ENCODE results near the gene XPNPEP1.
"Not testable (repeated sequence)": the region's sequence is repeated elsewhere in the genome, so short reads cannot be mapped to it uniquely, and the experiment has no call there.

XPNPEP1 gene

DNA sequence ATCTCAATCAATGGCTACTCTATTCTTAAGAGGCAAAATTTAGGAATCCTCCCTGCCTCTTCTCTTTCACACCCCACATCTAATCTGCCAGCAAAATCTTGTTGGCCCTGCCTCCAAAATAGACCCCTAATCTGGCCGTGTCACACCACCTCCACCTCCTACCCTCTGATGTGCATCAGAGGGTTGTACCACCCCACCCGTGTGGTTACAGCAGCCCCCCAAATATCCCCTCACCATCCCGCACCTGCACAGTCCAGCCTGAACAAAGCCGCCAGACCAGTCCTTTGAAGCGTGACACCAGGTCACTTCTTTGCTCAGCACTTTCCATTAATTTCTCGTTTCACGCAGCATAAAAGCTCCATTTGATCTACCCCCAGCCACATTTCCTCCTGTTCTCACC lies 776 bp upstream of the XPNPEP1 start:
- DNase-seq (ENCODE audit: low read depth), result no peak

DNA sequence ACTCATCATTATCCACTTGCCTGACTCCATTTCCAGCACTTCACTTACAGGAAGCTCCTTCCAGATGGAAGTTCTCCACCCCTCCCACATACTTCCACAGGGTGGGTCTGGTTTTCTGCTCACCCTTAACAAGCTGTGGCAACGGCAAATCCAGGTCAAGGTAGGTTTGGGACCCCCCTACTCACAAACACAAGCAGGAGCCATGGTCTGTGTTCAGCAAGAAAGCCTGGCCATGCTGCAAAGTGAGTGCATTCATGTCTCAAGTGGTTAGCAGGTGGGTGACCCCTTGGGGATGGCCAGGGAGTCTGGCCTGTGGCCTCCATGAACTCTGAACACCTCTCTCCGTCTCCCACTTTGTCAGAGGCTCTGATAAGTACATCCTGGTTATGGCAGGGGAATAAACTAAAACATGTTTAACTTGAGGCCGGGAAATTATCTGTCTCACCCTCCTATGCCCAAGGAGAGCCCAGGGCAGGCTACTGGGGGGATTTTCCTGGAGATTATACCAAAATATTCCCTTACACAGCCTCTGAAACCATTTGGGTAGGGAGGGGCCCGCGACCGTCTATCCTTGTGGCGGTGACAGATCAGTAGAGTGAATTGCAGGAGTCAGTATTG lies 844 bp downstream of the XPNPEP1 start:
- DNase-seq (ENCODE audit: low read depth), result no peak

DNA sequence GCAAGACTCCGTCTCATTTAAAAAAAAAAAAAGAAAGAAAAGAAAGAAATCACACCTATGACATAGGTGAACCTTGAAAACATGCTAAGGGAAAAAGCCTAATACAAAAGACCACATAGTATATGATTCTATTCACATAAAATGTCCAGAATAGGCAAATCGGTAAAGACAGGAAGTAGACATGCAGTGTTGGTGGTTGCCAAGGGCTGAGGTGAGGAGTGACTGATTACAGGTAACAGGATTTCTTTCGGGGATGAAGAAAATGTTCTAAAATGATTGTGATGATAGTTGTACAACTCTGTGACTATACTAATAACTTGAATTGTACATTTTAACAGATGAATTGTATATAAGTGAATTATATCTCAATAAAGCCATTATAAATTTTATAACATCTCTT lies 3.3 kb downstream of the XPNPEP1 start:
- DNase-seq (ENCODE audit: low read depth), result no peak

DNA sequence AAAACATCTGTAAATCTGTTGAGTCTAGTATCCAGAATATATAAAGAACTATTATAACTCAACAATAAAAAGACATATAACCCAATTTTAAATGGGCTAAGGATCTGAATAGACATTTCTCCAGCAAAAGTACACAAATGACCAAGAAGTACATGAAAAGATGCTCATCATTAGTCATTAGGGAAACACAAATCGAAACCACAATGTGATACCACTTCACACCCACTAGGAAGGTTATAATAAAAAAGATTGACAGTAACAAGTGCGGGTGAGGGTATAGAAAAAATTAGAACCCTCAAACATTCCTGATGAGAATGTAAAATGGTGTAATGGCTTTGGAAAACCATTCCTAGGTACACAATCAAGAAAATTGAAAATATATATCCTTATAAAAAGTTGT lies 4.1 kb downstream of the XPNPEP1 start:
- DNase-seq (ENCODE audit: low read depth), result no peak

DNA sequence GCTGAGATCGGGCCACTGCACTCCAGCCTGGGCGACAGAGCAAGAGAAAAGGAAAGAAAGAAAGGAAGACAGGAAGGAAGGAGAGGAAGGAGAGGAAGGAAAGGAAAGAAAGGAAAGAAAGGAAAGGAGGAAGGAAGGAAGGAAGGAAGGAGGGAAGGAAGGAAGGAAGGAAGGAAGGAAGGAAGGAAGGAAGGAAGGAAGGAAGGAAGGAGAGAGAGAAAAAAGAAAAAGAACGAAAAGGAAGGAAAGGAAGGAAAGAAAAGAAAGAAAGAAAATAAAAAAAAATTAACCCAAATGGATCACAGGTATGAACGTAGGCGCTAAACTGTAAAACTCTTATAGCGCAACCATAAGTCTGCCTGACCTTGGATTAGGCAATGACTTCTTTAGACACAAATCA lies 4.6 kb downstream of the XPNPEP1 start:
- not testable (repeated sequence) for DNase-seq (ENCODE audit: low read depth)

DNA sequence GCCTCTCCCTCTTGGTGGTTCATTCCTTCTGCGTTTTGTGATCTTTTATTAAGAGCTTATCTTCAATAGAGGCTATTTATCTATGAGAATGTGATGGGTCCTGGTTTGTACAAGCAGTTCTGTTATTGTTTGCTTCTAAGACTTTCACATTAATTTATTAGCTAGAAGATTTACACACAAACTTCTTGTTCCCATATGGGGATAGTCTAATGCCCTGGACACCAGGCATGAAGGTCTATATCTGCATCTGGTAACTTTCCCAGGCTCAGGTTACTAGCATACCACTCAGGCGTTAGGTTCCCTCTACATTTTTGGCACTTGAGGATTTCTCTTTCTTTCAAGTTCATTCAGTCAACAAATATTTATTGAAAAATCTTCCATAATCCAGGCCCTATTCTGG lies 7.7 kb downstream of the XPNPEP1 start:
- no peak for DNase-seq (ENCODE audit: low read depth)

DNA sequence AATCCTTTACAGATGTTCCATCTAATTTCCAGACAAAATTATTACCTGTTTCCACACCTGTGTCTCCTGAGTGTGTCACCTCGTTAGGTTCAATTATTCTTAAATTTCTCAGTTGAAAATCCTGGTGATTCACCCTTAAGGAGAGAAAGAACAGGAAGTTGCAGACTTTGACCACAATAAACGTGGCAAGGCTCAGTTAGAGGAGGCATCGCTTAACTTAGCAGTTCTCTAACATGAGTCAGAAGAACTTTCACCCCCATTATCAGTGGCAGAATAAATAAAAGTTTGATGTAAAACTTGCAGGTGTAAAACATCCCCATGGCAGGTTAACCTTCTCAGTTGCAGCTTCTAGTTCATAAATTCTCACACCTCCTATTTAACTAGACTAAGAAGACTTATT lies 8.3 kb downstream of the XPNPEP1 start:
- no peak for DNase-seq (ENCODE audit: low read depth)

DNA sequence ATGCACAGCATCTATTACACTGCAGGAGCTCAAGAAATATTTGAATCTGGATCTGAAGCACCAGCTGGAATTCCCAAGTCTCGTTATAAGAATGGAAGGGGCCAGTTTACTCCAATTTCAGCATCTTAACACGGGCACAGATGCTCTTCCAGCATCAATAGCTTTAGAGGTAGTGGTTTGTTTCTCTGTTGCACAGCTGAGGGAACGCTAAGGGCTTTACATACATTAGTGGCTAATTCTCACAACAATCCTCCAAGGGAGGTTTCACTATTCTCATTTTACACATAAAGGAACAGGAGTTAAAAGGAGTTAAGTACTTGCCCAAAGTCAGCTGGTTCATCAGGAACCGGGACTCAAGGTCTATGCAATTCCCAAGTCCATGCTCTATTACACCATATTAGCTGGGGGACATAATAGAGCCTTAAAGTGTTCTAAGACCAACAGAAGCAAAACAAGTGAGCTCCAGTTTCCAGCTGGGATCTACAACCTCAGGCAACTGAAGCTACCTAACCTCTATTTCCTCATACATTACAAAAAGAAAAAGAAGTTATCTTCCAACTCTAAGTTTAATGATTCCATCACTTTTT lies 9.9 kb downstream of the XPNPEP1 start:
- DNase-seq (ENCODE audit: low read depth), result no peak

DNA sequence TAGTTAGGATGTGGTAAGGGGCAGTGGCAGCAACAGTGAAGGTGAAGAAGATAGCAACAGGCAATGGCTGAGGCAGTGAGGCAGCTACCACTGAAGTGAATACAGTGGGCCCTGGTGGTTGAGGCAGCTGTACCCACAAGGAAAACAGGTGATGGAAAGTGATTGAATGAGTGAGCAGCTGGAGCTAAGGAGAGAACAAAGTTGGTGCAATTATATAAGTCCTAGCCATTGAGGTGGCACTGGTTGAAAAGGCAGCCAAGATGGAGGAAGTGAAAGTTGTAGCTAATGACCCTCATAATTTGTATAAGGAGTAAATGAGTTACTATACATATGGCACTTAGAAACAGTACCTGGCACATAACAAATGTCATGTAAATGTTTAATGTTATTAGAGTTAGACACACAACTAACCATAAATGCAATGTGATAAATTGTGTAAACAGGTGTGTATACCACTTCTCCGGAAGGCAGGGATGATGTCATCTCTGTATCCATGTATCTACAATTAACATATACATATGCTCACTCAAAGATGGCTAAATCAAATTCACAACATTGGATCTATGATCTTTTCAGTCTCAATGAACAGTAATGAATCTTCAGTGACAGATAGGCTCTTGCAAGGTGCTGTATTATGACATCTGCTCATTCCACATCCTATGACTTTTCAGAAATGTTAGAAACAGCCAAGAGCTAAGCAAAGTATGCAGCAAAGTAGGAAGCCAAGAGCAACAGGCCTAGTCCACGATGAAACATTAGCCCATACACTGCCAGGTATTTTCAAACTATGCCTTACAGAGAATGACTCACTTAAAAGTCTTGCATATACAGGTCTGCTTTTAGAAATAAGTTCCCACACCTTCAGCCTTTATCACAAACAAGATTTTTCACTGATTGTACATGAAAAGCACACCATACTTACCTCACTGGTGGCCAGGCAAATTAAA lies 10.7 kb downstream of the XPNPEP1 start:
- DNase-seq (ENCODE audit: low read depth), result no peak

DNA sequence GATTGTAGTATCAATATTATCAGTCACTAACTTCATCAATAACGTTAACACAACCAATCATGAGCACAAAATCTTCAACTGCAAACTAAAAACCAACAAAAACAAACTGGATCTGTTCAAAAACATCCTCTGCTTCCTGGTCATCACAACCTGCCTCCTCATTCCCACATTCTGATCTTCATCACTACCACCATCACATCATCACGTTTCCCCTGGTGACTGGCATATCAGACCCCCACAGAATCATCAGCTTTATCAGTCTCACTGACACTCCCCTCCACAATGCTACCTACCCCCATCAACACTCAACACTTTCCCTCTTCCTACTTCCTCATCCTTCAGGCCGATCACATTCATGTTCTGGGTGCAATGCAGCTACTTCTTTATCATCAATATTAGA lies 11.4 kb downstream of the XPNPEP1 start:
- no peak for DNase-seq (ENCODE audit: low read depth)

DNA sequence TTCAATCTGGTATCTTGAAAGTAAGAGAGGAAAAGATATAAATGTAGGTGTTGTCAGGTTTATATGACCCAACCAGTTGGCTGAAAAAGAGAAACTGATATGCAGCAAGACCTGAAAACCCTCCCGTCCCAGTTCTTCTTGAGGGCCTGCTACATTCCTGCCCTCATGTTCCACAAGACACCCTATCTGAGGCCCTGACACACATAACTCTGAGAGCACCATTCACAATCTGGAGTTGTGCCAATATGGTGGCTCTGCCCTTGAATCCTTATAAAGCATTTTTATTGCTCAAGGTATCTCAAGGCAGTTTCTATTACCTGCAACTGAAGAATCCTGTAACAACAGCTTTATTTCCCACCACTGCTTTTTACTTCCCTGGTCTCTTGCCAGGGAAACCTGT lies 17.0 kb downstream of the XPNPEP1 start:
- DNase-seq (ENCODE audit: low read depth), result no peak

DNA sequence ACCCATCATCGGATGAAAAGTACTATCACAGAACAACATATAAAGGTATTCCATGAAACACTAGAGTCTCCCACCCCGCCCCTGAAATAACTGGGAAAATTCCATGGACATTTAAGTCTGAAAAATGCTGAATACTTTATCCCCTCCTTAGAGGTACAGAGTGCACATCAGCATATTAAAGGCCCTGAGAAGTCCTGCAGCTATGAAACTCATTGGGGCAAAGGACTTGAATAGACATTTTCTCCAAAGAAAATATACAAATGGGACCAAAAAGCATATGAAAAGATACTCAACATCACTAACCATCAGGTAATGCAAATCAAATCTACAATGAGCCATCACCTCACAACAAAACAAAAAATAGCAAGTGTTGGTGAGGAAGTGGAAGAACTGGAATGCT lies 18.9 kb downstream of the XPNPEP1 start:
- DNase-seq (ENCODE audit: low read depth), result no peak

DNA sequence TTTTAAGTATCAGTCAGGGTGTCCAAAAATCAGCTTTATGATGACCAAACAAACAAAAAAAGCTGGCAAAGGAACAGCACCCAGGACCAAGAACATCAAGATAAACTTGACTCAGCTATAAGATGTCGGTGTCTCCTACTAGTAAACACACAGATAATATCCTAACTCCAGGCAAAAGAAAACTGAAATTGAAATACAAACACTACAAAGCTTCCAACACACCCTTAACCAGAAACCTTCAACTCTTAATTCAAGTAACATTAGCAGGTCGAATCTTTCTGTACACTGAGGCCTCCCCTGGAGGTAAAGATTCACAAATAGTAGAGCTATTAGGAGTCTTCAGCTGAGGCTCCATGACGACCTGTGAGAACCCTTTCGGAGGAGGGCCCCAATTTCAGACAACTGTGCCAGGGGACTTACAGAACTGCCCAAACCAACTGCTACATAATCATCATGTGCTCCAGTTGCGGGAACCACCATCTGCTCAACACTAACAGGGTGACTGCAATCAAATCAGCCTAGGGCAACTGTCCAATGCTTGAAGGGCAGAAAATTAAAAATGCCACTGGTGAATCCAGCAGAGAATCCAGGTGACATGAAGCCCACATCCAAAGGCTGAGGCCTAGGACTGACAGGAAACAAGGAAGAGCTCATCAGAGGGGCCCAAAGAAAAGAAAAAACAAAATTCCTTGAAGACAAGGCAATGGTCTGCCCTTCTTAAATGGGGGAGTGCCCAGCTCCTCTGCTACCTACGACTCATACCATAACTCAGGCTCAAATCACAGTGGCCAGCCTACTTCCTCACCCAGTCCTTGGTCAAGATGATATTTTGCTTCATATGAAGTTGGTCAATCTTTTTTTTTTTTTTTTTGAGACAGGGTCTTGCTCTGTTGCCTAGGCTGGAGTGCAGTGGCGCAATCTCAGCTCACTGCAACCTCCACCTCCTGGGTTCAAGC lies 20.0 kb downstream of the XPNPEP1 start:
- no peak for DNase-seq (ENCODE audit: low read depth)

DNA sequence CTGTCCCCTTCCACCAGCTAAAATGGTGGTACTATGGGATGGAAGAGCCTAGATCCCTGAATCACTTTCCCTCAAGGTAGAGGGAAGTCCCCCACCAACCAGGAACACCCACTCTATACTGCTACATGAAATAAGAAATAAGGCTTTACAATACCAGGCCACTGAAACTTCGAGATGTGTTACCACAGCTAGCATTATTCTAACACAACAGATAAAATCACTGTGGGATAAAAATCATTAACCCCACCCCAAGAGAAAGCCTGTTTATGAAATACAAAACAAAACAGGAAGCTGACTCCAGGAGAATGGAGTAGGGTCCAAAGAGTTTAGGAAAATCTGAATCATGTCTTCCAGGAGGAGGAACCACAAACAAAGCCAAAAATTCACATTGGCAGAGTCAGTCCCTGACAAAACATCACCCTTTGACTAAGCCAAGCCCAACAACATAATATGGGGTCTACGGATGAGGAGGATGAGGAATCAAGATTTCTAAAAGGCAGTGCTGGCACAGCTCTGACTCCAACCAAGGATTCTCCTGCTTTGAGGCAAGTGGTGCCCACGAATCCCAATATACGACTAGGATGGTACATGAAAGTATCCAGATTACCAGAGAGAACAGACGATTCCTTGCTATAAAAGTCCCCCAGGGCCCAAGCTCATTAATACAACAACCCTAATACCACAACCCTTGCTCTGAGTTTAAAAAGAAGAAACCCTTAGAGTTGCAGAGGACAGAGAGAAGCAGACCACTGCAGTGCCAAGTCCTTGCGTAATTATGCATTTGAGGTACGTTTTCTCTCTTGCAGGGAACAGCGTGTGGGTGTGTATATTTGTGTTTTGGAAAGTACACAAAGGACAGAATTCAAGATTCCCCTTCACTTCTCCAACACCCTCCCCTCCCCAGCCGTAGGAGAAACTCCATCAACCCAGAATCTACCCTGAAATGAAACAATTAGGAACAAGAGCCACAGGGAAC lies 23.7 kb downstream of the XPNPEP1 start:
- no peak for DNase-seq (ENCODE audit: low read depth)

DNA sequence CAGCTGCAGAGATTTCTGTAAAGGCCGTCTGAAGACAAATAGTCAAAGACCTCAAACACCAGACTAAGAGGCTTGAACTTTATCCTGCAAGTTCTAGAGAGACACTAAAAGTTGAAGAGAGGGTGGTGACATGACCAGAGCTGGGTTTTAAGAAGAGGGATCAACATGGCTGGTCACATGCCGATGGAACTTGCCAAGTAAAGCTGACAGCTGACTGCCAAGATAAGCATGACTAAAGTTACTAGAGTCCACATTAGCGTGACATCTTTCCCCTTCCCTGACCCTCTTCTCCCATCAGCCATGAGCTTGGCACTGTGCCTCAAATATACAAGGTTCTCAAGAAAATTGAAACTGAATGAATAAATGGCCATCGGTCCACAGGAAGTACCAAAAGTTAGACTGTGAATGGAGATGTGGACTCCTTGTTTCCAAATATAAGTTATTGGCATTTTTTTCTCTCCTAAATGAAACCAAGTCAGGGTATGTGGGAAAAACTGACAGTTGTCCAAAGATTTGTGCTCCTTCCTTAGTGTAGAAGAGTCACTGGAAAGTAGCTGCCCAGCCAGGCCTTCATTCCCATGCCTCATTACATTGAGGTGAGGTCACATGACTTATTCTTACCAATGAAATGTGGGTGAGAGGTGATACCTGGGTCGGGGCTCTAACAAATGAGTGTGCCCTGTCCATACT lies 24.5 kb downstream of the XPNPEP1 start:
- no peak for DNase-seq (ENCODE audit: low read depth)

DNA sequence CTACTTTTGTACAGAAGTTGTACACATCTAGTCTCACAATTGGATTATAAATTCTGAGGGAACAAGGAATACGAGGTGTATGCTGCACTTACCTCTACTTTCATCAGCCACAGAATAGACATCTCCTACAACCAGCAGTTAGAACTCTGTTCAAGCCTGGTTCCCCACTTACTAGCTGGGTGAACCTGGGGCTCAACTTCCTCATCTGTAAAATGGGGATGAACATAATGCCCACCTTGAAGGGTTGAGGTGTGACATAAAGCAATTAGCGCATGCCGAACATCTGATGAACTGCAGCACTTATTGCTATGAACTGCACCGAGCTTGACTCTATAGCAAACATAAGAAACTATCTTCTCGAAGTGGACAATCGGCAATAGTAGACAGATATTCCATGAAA lies 25.3 kb downstream of the XPNPEP1 start:
- no peak for DNase-seq (ENCODE audit: low read depth)

DNA sequence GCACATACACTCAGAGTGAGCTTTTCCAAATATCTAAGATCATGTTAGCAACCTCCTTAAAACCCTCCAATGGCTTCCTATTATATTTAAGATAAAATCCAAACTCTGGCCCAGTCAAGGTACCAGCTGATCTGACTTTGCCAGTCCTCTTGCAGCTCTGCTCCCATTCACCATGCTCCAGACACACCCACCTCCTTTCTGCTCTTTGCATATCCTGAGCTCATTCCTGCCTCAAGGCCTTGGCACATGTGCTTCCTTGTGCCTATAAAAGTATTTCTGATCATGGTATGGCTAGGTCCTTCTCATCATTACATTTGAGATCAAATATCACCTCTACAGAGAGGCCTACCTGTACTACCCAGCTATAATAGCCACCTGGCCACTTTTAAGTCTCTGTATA lies 27.5 kb downstream of the XPNPEP1 start:
- no peak for DNase-seq (ENCODE audit: low read depth)

DNA sequence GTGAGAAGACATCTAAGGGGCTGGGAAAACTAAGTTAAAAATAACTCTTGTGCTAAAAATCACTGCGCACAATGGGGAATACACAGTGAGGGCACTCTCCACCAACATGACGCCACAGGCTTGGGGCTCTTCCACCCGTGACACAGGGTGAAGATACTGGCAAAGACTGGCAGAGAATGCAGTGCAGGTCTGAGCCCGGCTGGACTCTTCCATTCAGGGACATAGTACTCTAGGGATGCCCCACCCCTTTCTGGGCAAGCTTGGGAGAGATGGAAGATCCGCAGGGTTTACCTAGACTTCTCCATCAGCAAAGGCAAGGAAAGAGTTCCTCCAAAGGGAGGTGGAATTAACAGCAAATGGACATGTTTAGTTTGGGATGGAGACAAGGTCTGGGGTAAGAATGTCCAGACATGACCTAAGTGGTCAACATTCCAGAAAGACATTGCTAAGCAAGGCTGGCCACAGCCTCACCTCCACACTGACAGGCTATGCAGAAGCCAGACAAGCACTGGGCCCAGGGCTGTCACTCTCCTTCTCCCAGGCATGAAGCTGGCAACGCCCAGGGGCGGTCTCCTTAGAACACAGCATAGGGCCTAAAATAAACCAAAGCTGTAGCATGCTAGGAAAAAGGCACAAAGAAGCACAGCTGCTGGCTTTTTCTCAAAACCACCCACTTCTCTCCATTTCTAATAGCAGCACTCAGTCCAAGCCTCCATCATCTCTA lies 28.1 kb downstream of the XPNPEP1 start:
- DNase-seq (ENCODE audit: low read depth), result no peak

DNA sequence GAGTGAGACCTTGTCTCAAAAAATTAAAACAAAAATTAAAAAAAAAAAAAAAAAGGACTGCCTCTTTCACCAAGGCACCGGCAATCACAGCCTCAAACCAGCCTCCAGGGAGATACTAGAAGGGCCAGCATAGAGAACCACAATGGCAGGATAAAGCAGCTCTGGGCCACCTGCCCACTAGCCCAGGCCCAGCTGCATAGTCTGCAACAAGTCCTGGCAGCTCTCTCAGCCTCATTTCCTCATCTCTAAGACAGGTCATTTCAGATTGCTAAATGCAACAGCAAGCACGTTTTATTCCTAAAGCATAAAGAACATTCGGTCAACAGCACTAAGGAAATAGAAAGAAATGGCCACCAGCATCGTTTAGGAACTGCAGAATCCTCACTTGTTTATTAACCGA lies 28.8 kb downstream of the XPNPEP1 start:
- no peak for DNase-seq (ENCODE audit: low read depth)

DNA sequence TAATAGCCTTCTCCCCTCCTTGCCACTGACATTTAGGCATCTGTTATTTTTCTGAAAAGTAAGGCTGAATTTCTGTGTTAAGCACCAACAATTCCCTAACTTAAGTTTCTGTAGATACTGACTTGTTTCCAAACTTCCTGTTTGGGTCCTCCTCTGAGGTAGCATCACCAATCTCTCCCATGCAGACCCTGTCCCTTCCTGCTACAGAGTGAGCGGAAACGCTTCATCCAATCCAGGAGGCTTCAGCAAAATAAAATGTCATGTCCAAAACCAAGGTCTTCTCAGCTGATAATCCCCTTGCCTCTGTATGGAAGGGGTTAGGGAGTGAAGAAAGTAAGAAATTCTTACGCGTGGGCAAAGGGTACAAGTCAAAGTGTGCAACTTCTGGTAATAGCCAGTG lies 29.9 kb downstream of the XPNPEP1 start:
- no peak for DNase-seq (ENCODE audit: low read depth)

All from stimulated activated CD8-positive, alpha-beta memory T cell treated with anti-CD3 and anti-CD28 coated beads, Interleukin-12 subunit alpha, Interleukin-12 subunit beta, amount 100 ng/mL, for 4 hours (primary cell).